HUES64 (cell line): ENCODE measurements around the gene TRIM66.

Experiments
- H3K27ac ChIP-seq: 2 replicates; pipeline ENCODE4 v1.7.0; 2013; ENCODE audit warnings: low read depth, low read length, inconsistent platforms
- H3K27me3 ChIP-seq: 2 replicates; pipeline ENCODE4 v1.6.1; 2013; ENCODE audit warnings: mild to moderate bottlenecking, low read length; ENCODE audit not compliant: insufficient read depth
- H3K36me3 ChIP-seq: 2 replicates; pipeline ENCODE4 v1.6.1; 2013; ENCODE audit warnings: mild to moderate bottlenecking, low read length; ENCODE audit not compliant: insufficient read depth
- H3K4me1 ChIP-seq: 2 replicates; pipeline ENCODE4 v1.6.1; 2013; ENCODE audit warnings: mild to moderate bottlenecking, low read length, moderate library complexity; ENCODE audit not compliant: insufficient read depth
- H3K4me3 ChIP-seq: 2 replicates; pipeline ENCODE4 v1.5.1; 2013; ENCODE audit warnings: mild to moderate bottlenecking, low read length, moderate library complexity
- H3K9ac ChIP-seq: 2 replicates; pipeline ENCODE4 v1.6.1; 2013; ENCODE audit warnings: mild to moderate bottlenecking, low read depth, low read length
- H3K9me3 ChIP-seq: 2 replicates; pipeline ENCODE4 v1.6.1; 2013; ENCODE audit warnings: low read depth, low read length; ENCODE audit not compliant: insufficient read depth
- WGBS: fragments of 150-250, 120-280 bp; methylation state at CpG from one replicate; pipeline ENCODE4 v1.1.7; 2013; ENCODE audit warnings: missing lambda C conversion rate; 5-methylcytosine and 5-hydroxymethylcytosine counted together

The TRIM66 gene

DNA sequence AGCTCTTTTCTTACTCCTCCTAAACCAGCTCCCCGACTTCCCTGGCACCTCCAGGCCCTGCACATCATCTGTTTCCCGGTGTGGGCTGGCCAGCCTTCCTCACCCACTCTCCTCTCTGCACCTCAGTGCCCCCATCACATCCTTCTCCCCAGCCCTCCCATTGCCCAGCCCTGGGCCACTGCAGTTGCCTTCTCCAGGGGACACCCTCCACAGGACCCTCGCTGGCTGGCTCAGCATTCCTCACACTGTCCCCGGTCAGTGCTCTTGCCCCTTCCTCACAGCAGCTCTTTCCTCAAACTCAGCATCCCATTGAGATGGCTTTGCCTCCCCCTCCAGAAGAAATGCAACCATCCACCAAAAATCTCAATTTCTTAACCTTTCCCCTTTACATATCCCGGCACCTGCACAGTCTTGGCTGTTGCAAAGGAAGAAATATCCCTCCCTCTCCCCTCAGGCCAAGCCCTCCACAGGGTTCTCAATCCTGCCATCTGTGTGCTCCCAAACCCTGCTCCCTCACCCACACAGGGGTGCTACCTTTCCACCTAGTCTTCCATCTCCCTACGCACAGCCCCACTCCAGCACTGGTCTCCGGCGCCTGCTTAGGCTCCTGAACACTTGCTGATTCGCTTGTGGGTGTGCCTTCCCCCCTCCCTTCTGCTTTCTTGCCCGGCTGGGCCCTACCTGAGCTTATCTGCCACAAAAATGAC lies 19.6 kb upstream of the TRIM66 start:
- Histone ChIP-seq H3K4me3 (no peak overlapping the region), H3K9me3 (no peaks in the 10 kb centered on the region), H3K4me1 (peaks cover 39% of the 10 kb centered on the region), H3K9ac (no peak overlapping the region), H3K27me3 (no peaks in the 10 kb centered on the region), H3K36me3 (peaks cover 25% of the 10 kb centered on the region), H3K27ac (no peak overlapping the region)
- 90% methylated on average over 10 of the region's 10 CpGs for WGBS

- peaks cover 39% of the 10 kb centered on the region for H3K4me1 ChIP-seq
- H3K27ac ChIP-seq: peak overlapping the region; percentile 98
- H3K27me3 ChIP-seq: no peaks in the 10 kb centered on the region
- WGBS: 40% methylated on average over 3 of the region's 3 CpGs
- no peak overlapping the region for H3K4me3 ChIP-seq
- no peaks in the 10 kb centered on the region for H3K9me3 ChIP-seq
- H3K36me3 ChIP-seq: peaks cover 34% of the 10 kb centered on the region
- H3K9ac ChIP-seq: peak overlapping the region; percentile 42
Measured at GRCh38 chr11:8699903-8700302, 17.4 kb upstream of the TRIM66 start.

DNA sequence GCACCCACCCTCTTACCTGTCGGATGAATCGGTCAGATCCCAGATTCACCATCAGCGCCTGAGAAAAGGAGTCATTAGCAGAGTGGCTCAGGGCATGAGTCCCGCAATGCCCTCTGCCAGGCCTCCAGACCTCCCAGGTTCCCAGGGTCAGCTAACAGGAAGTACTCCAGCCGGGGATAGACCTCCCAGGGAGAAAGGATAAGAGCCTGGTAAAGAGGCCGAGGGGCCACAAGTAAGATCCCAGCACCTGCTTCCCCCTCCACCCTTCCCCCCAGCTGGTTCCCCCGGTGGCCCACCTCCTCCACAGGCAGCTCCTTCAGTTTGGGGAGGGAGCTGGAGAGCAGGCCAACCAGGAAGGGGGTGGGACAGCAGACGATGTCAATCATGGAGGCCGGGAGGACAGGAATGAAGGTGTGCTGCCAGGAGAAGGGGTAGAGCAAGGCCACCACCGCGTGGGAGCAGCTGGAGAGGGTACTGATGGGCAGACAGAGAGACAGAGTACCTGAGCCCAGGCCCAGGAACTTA lies 16.5 kb upstream of the TRIM66 start:
- Histone ChIP-seq H3K9me3 (no peaks in the 10 kb centered on the region), H3K27ac (peak overlapping the region; percentile 98), H3K36me3 (peaks cover 42% of the 10 kb centered on the region), H3K27me3 (no peaks in the 10 kb centered on the region), H3K9ac (peak overlapping the region; percentile 42), H3K4me3 (no peak overlapping the region), H3K4me1 (peaks cover 39% of the 10 kb centered on the region)
- WGBS: 52% methylated on average over 9 of the region's 11 CpGs

DNA sequence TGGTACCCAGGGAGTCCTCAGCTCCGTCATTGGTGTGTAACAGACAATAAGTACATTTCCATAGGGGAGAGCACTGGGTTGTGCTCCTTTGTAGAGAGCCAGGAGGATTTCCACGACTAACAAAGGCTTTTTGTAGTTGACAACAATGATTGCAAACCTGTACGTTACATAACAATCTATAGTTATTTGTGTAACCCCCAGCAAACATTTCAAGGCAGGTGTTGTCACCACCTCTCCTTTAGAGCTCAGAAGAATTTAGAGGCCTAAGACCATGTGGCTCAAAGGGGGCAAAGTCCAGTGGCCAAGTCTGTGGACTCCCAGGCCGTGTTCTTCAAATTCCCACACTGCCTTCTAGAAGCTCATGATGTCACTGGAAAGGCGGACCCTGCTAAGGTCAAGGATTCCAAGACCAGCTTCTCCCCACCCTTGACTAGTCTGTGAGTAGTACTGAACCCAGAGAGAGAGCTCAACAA lies 15.9 kb upstream of the TRIM66 start:
- Histone ChIP-seq H3K27ac (peak overlapping the region; percentile 98), H3K9me3 (no peaks in the 10 kb centered on the region), H3K36me3 (peaks cover 47% of the 10 kb centered on the region), H3K4me1 (peaks cover 39% of the 10 kb centered on the region), H3K27me3 (no peaks in the 10 kb centered on the region), H3K4me3 (no peak overlapping the region), H3K9ac (peak overlapping the region; percentile 12)
- 74% methylated on average over 5 of the region's 5 CpGs for WGBS

DNA sequence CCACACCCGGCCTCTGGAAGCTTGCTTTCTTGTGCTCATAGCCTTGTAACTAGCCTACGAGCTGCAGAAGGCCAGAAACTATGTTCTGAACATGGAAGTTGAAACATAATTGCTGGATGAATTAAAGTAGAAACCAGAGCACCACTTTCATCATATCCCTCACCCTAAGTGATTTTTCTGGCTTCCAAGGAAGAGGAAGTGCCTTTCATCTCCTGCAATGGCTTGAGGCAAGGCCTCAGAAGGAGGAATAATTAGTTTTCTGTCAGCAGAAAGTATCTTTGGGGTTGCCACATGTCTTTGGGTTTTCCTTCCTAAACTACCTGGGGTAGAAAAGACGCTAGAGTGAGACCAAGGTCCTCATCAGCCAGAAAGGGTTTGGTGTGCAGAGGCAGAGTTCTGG lies 14.6 kb upstream of the TRIM66 start:
- 91% methylated on average over 3 of the region's 3 CpGs for WGBS
- no peaks in the 10 kb centered on the region for H3K9me3 ChIP-seq

GRCh38 chr11:8694137-8694536 lies 11.7 kb upstream of the TRIM66 start:
- Histone ChIP-seq H3K36me3 (peaks cover 73% of the 10 kb centered on the region), H3K27me3 (no peaks in the 10 kb centered on the region), H3K4me1 (peaks cover 20% of the 10 kb centered on the region), H3K4me3 (no peak overlapping the region), H3K27ac (no peak overlapping the region), H3K9ac (no peak overlapping the region), H3K9me3 (no peaks in the 10 kb centered on the region)
- WGBS: 88% methylated on average over 5 of the region's 5 CpGs

More for the DNA sequence above, 14.6 kb upstream of the TRIM66 start:
- Histone ChIP-seq H3K9ac (no peak overlapping the region), H3K4me3 (no peak overlapping the region), H3K27ac (peak overlapping the region; percentile 32; the same call in 1 of the 2 replicates), H3K4me1 (peaks cover 36% of the 10 kb centered on the region), H3K36me3 (peaks cover 61% of the 10 kb centered on the region), H3K27me3 (no peaks in the 10 kb centered on the region)

- 95% methylated on average over 7 of the region's 7 CpGs for WGBS
- peaks cover 15% of the 10 kb centered on the region for H3K4me1 ChIP-seq
- H3K9ac ChIP-seq: no peak overlapping the region
- no peak overlapping the region for H3K4me3 ChIP-seq
- peaks cover 71% of the 10 kb centered on the region for H3K36me3 ChIP-seq
- no peaks in the 10 kb centered on the region for H3K27me3 ChIP-seq
- H3K9me3 ChIP-seq: no peaks in the 10 kb centered on the region
- no peak overlapping the region for H3K27ac ChIP-seq
Measured at GRCh38 chr11:8693555-8693954, 11.1 kb upstream of the TRIM66 start.

DNA sequence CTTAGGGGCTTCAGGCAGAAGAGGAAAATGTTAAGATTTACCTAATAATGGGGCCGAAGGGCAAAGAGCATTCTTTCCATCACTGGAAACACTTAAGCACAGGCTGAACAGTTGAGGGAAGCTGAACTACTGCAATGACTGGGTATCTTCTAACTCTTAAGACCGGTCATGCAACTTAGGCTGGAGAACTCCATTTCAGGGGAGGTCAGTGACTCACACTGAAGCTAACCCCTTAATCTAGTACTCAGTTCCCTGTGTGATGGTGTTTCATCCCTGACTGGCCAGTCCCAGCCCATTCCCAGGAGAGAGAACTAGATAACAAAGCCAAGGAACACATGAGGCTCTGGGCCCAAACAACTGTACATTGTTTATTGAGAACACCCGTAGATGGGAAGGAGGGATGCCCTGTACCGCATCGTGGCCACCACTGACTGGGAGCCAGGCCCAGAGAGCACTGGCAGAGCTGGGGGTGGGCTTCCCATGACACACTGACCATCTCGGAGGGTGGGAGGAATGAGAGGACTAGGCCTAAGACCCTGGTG lies 10.6 kb upstream of the TRIM66 start:
- Histone ChIP-seq H3K9ac (no peak overlapping the region), H3K4me1 (peaks cover 10% of the 10 kb centered on the region)
- 94% methylated on average over 6 of the region's 6 CpGs for WGBS

GRCh38 chr11:8692417-8692816 lies 10.0 kb upstream of the TRIM66 start:
- 93% methylated on average over 3 of the region's 3 CpGs for WGBS
- no peaks in the 10 kb centered on the region for H3K9me3 ChIP-seq
- H3K9ac ChIP-seq: no peak overlapping the region
- peaks cover 9% of the 10 kb centered on the region for H3K4me1 ChIP-seq
- no peak overlapping the region for H3K27ac ChIP-seq
- no peaks in the 10 kb centered on the region for H3K27me3 ChIP-seq
- no peak overlapping the region for H3K4me3 ChIP-seq
- H3K36me3 ChIP-seq: peaks cover 63% of the 10 kb centered on the region

More for the DNA sequence above, 10.6 kb upstream of the TRIM66 start:
- H3K27me3 ChIP-seq: no peaks in the 10 kb centered on the region
- no peak overlapping the region for H3K4me3 ChIP-seq
- H3K36me3 ChIP-seq: peaks cover 67% of the 10 kb centered on the region
- H3K9me3 ChIP-seq: no peaks in the 10 kb centered on the region
- H3K27ac ChIP-seq: no peak overlapping the region

- Histone ChIP-seq H3K9ac (no peak overlapping the region), H3K4me1 (peaks cover 12% of the 10 kb centered on the region), H3K9me3 (no peaks in the 10 kb centered on the region), H3K27ac (no peak overlapping the region), H3K4me3 (no peak overlapping the region), H3K27me3 (no peaks in the 10 kb centered on the region), H3K36me3 (peaks cover 65% of the 10 kb centered on the region)
- WGBS: 94% methylated on average over 6 of the region's 6 CpGs
Measured at GRCh38 chr11:8691601-8692000, 9.1 kb upstream of the TRIM66 start.
